ENCODE data around the gene ANO5.

DNA sequence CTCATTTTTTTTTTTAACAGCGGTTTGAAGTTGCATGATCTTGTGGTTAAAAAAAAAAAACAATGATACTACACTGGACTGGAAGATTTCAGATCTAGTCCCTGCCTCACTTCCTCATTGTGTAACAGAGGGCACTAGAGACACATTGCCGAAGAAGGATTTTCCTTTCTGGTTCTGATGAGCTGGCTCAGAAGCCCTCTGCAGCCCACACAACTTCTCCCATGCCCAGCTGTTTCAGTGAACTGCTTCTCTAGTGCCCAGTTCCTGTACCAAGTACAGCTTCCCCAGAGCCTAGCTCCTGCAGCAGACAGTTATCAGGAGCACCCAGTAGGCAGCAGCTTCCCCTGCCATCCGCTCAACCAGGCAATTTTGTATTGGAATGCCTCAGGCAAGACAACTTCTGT is 29.5 kb upstream of the ANO5 start:
- TF ChIP-seq, protein P1, sequence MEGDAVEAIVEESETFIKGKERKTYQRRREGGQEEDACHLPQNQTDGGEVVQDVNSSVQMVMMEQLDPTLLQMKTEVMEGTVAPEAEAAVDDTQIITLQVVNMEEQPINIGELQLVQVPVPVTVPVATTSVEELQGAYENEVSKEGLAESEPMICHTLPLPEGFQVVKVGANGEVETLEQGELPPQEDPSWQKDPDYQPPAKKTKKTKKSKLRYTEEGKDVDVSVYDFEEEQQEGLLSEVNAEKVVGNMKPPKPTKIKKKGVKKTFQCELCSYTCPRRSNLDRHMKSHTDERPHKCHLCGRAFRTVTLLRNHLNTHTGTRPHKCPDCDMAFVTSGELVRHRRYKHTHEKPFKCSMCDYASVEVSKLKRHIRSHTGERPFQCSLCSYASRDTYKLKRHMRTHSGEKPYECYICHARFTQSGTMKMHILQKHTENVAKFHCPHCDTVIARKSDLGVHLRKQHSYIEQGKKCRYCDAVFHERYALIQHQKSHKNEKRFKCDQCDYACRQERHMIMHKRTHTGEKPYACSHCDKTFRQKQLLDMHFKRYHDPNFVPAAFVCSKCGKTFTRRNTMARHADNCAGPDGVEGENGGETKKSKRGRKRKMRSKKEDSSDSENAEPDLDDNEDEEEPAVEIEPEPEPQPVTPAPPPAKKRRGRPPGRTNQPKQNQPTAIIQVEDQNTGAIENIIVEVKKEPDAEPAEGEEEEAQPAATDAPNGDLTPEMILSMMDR (conservative IDR thresholded peaks at IDR 0.05; ENCODE audit: low read depth, low read length): no peak
- TF ChIP-seq EZH2 (IDR thresholded peaks at IDR 0.05; ENCODE audit: low read length, unreplicated experiment): no peak

All from PC-3 (cell line).